ENCODE measurements around the gene NDOR1.

GRCh38 chr9:137158625-137159024 lies 46.9 kb upstream of the NDOR1 start:
- TF ChIP-seq CTCF (IDR thresholded peaks at IDR 0.05; ENCODE audit: extremely low read depth in 1 of 2, insufficient read depth in 1 of 2, low read depth in 1 of 2, low read length in 2 of 2) (no peak), MAX (IDR thresholded peaks at IDR 0.05; ENCODE audit: insufficient read depth, insufficient read length) (no peak), POLR2A (IDR thresholded peaks at IDR 0.05; ENCODE audit: low read depth, low read length) (no peak), MYC (IDR thresholded peaks at IDR 0.05; ENCODE audit: low read depth, low read length) (no peak)

Measured in endothelial cell of umbilical vein (primary cell).